Mammary microvascular endothelial cell (primary cell): ENCODE measurements around the gene MYF5. TPM values are rescaled to one million over a fixed set of nuclear protein-coding genes. Genes with fewer than 3 reads are reported as not detected.

Source experiments
- total RNA-seq: library from RNA; depleted of rRNA; stranded (reverse); fragments of >200 nt; gene quantifications from 2 replicates; pipeline ENCODE4 v1.2.3, GENCODE V29; 2015

MYF5 gene
- total RNA-seq: not detected in 2 replicates

DNA sequence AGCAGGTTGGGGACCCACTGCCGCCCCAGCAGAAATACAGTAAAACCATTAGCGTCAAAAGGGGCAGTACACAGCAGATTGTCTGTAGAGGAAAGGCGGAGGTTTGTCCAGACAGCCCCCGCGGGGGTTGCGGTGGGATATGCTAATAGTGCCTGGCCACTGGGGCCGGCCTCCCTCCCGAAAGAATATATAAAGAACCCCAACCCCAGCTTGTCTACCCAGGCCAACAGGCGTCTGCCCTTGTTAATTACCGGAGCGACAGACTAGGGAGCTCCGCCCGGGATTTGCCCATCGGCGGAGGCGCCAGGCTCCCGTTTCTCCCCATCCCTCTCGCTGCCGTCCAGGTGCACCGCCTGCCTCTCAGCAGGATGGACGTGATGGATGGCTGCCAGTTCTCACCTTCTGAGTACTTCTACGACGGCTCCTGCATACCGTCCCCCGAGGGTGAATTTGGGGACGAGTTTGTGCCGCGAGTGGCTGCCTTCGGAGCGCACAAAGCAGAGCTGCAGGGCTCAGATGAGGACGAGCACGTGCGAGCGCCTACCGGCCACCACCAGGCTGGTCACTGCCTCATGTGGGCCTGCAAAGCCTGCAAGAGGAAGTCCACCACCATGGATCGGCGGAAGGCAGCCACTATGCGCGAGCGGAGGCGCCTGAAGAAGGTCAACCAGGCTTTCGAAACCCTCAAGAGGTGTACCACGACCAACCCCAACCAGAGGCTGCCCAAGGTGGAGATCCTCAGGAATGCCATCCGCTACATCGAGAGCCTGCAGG lies at the start of gene MYF5:
Gene MYF5, plus strand, starts transcription at position 217 of the 774 bp plus-strand sequence. Its CDS starts 152 bp downstream, at position 369.

DNA sequence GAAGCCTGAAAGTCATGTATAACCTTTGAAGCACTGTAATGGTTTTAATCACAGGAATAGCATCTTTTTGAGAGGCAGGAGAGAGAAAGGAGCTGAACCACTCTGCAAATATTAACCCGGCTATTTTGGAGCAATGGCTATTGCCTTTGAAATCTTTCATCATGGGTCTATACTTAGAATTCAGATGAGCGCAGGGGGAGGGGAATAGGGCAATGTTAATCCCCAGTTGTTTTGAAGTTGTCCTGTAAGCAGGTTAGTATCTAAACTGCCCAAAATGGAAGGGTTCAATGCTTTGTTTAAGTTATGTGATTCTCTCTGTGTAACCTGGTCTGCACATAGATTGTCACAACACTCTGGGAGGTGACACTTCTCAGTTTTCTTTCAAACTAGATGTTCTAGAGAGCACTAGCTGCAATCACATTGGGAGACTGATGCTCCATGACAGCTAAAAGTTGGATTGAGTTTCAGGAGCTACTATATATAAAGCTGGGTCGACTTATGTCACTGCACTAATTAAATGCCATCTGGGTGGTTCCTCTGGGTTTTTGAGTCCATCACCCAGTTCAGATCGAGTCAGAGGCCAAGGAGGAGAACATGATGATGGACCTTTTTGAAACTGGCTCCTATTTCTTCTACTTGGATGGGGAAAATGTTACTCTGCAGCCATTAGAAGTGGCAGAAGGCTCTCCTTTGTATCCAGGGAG lies 9.4 kb upstream of the MYF5 start, which contains the start of gene MYF6:
Gene MYF6, plus strand, starts transcription at position 509 of the 704 bp plus-strand sequence. Its CDS starts 86 bp downstream, at position 595.

Other genes starting within 250 kb of the MYF5 start
- not detected in 2 replicates for gene MYF6, start 9.3 kb upstream of the MYF5 start, total RNA-seq
- gene LIN7A, start 221.0 kb downstream of the MYF5 start, total RNA-seq: 0.05 and 0.07 TPM in 2 replicates